Measurements from ENCODE around the gene RAMP2. TPM values are rescaled to one million over a fixed set of nuclear protein-coding genes. Genes with fewer than 3 reads are reported as not detected.

Gene RAMP2
- total RNA-seq, 2 donors from 2014 or later = 4.9 to 5.1 TPM

GRCh38 chr17:42782166-42783061 is 21.4 kb downstream of the RAMP2 start:
- H3K27ac ChIP-seq (ENCODE audit: low read depth, low read length) = no peak overlapping the region
- no peak overlapping the region for H3K27ac Mint-ChIP-seq
- H3K9me3 Mint-ChIP-seq = no peaks in the 10 kb centered on the region
- peaks cover 19% of the 10 kb centered on the region for H3K4me1 Mint-ChIP-seq
- peaks cover 56% of the 10 kb centered on the region for H3K27me3 Mint-ChIP-seq (ENCODE audit: insufficient read depth)
- no peak overlapping the region for H3K4me3 Mint-ChIP-seq
- H3K27me3 ChIP-seq (ENCODE audit: control insufficient read depth, insufficient read depth, low read length, poor library complexity, severe bottlenecking) = peaks cover 38% of the 10 kb centered on the region
- H3K9me3 ChIP-seq (ENCODE audit: control insufficient read depth, low read length) = no peaks in the 10 kb centered on the region
- H3K4me3 ChIP-seq (ENCODE audit: low read length) = no peak overlapping the region
- H3K36me3 Mint-ChIP-seq (ENCODE audit: low read depth) = peaks cover 9% of the 10 kb centered on the region
- 89 to 90% methylated on average over 11 to 25 of the region's 29 CpGs for WGBS, 2 experiments (ENCODE audit: insufficient coverage in 1 of 2, insufficient read length in 1 of 2)
- H3K4me1 ChIP-seq (ENCODE audit: control insufficient read depth, insufficient read depth, low read length) = no peaks in the 10 kb centered on the region
- H3K36me3 ChIP-seq (ENCODE audit: control insufficient read depth, insufficient read depth, low read length) = peaks cover 9% of the 10 kb centered on the region
- no peak for TF ChIP-seq CTCF (conservative IDR thresholded peaks at IDR 0.05)
- no peak overlapping the region for H3K9ac ChIP-seq (ENCODE audit: extremely low read depth, low read length, poor library complexity, severe bottlenecking)
- no peak for DNase-seq

GRCh38 chr17:42783062-42783790 is 22.2 kb downstream of the RAMP2 start:
- Mint-ChIP-seq H3K27me3 (ENCODE audit: insufficient read depth) (peaks cover 63% of the 10 kb centered on the region), H3K36me3 (ENCODE audit: low read depth) (peaks cover 3% of the 10 kb centered on the region), H3K27ac (no peak overlapping the region), H3K4me3 (no peak overlapping the region), H3K4me1 (peaks cover 19% of the 10 kb centered on the region), H3K9me3 (no peaks in the 10 kb centered on the region)
- H3K27ac ChIP-seq (ENCODE audit: low read depth, low read length) = no peak overlapping the region
- H3K9ac ChIP-seq (ENCODE audit: extremely low read depth, low read length, poor library complexity, severe bottlenecking) = no peak overlapping the region
- WGBS, 2 experiments (ENCODE audit: insufficient coverage in 1 of 2, insufficient read length in 1 of 2) = 57 to 67% methylated on average over 6 to 9 of the region's 9 CpGs
- TF ChIP-seq CTCF (conservative IDR thresholded peaks at IDR 0.05) = no peak
- peak; percentile 65 for DNase-seq
- peaks cover 3% of the 10 kb centered on the region for H3K36me3 ChIP-seq (ENCODE audit: control insufficient read depth, insufficient read depth, low read length)
- no peak overlapping the region for H3K4me3 ChIP-seq (ENCODE audit: low read length)
- H3K9me3 ChIP-seq (ENCODE audit: control insufficient read depth, low read length) = no peaks in the 10 kb centered on the region
- peaks cover 38% of the 10 kb centered on the region for H3K27me3 ChIP-seq (ENCODE audit: control insufficient read depth, insufficient read depth, low read length, poor library complexity, severe bottlenecking)
- no peaks in the 10 kb centered on the region for H3K4me1 ChIP-seq (ENCODE audit: control insufficient read depth, insufficient read depth, low read length)

- H3K4me3 Mint-ChIP-seq = no peak overlapping the region
- no peak overlapping the region for H3K27ac Mint-ChIP-seq
- Histone ChIP-seq H3K4me3 (ENCODE audit: low read length) (no peak overlapping the region), H3K27me3 (ENCODE audit: control insufficient read depth, insufficient read depth, low read length, poor library complexity, severe bottlenecking) (peaks cover 38% of the 10 kb centered on the region), H3K4me1 (ENCODE audit: control insufficient read depth, insufficient read depth, low read length) (no peaks in the 10 kb centered on the region), H3K27ac (ENCODE audit: low read depth, low read length) (no peak overlapping the region), H3K9ac (ENCODE audit: extremely low read depth, low read length, poor library complexity, severe bottlenecking) (no peak overlapping the region), H3K9me3 (ENCODE audit: control insufficient read depth, low read length) (no peaks in the 10 kb centered on the region), H3K36me3 (ENCODE audit: control insufficient read depth, insufficient read depth, low read length) (peaks cover 2% of the 10 kb centered on the region)
- H3K4me1 Mint-ChIP-seq = peaks cover 19% of the 10 kb centered on the region
- 83 to 86% methylated on average over 18 to 22 of the region's 22 CpGs for WGBS, 2 experiments (ENCODE audit: insufficient coverage in 1 of 2, insufficient read length in 1 of 2)
- TF ChIP-seq CTCF (conservative IDR thresholded peaks at IDR 0.05) = no peak
- peaks cover 69% of the 10 kb centered on the region for H3K27me3 Mint-ChIP-seq (ENCODE audit: insufficient read depth)
- peak; percentile 54 for DNase-seq
- H3K9me3 Mint-ChIP-seq = no peaks in the 10 kb centered on the region
- H3K36me3 Mint-ChIP-seq (ENCODE audit: low read depth) = no peaks in the 10 kb centered on the region
These were observed 22.7 kb downstream of the RAMP2 start for GRCh38 chr17:42783791-42784138.
